ENCODE data around the gene ABI2.

DNA sequence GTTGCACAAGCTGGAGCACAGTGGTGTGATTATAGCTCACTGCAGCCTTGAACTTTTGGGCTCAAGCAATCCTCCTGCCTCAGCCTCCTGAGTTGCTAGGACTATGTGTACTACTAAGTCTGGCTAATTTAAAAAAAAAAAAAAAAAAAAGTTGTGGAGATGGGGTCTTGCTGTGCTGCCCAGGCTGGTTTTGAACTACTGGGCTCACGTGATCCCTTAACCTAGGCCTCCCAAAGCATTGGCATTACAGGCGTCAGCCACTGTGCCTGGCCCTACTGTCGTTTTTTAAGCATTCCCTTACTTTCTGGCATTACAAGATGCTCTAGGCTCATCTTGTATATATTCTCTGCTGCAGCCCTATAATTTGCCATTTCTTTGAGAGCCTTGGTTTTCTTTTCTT, 118.6 kb downstream of the ABI2 start:
- TF ChIP-seq, protein P1, sequence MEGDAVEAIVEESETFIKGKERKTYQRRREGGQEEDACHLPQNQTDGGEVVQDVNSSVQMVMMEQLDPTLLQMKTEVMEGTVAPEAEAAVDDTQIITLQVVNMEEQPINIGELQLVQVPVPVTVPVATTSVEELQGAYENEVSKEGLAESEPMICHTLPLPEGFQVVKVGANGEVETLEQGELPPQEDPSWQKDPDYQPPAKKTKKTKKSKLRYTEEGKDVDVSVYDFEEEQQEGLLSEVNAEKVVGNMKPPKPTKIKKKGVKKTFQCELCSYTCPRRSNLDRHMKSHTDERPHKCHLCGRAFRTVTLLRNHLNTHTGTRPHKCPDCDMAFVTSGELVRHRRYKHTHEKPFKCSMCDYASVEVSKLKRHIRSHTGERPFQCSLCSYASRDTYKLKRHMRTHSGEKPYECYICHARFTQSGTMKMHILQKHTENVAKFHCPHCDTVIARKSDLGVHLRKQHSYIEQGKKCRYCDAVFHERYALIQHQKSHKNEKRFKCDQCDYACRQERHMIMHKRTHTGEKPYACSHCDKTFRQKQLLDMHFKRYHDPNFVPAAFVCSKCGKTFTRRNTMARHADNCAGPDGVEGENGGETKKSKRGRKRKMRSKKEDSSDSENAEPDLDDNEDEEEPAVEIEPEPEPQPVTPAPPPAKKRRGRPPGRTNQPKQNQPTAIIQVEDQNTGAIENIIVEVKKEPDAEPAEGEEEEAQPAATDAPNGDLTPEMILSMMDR (IDR thresholded peaks at IDR 0.05), result no peak
- TF ChIP-seq POLR2A (IDR thresholded peaks at IDR 0.05), result no peak
